Measurements from ENCODE around the gene KIF3B.
"Not testable (repeated sequence)": the region's sequence is repeated elsewhere in the genome, so short reads cannot be mapped to it uniquely, and the experiment has no call there.

DNA sequence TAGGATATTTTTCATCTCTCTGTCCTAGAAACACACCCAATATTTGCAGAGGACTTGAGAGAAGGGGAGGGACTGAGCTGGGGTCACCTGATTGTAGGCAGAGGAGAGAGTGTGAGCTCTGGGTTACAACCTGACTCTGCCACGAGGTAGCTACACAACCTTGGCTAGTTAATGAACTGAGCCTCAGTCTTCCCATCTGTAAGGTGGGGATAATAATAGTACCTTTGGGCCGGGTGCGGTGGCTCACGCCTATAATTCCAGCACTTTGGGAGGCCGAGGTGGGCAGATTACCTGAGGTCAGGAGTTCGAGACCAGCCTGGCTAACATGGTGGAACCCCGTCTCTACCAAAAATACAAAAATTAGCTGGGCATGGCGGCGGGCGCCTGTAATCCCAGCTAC, 16.5 kb upstream of the KIF3B start:
- TF ChIP-seq, protein P1, sequence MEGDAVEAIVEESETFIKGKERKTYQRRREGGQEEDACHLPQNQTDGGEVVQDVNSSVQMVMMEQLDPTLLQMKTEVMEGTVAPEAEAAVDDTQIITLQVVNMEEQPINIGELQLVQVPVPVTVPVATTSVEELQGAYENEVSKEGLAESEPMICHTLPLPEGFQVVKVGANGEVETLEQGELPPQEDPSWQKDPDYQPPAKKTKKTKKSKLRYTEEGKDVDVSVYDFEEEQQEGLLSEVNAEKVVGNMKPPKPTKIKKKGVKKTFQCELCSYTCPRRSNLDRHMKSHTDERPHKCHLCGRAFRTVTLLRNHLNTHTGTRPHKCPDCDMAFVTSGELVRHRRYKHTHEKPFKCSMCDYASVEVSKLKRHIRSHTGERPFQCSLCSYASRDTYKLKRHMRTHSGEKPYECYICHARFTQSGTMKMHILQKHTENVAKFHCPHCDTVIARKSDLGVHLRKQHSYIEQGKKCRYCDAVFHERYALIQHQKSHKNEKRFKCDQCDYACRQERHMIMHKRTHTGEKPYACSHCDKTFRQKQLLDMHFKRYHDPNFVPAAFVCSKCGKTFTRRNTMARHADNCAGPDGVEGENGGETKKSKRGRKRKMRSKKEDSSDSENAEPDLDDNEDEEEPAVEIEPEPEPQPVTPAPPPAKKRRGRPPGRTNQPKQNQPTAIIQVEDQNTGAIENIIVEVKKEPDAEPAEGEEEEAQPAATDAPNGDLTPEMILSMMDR (conservative IDR thresholded peaks at IDR 0.05) = not testable (repeated sequence)
- TF ChIP-seq EZH2 (IDR thresholded peaks at IDR 0.05; ENCODE audit: low read depth) = not testable (repeated sequence)
